GM18526 (cell line): ENCODE results near the gene ATP1B1.

ENCODE experiments used
- POLR2A ChIP-seq: IDR thresholded peaks from 3 replicates; pipeline ENCODE4 v1.6.1; 2011; ENCODE audit not compliant: insufficient read length; ENCODE audit errors: extremely low read depth

Gene ATP1B1

GRCh38 chr1:169106921-169107602 is 572 bp downstream of the ATP1B1 start:
- no peak for TF ChIP-seq POLR2A

DNA sequence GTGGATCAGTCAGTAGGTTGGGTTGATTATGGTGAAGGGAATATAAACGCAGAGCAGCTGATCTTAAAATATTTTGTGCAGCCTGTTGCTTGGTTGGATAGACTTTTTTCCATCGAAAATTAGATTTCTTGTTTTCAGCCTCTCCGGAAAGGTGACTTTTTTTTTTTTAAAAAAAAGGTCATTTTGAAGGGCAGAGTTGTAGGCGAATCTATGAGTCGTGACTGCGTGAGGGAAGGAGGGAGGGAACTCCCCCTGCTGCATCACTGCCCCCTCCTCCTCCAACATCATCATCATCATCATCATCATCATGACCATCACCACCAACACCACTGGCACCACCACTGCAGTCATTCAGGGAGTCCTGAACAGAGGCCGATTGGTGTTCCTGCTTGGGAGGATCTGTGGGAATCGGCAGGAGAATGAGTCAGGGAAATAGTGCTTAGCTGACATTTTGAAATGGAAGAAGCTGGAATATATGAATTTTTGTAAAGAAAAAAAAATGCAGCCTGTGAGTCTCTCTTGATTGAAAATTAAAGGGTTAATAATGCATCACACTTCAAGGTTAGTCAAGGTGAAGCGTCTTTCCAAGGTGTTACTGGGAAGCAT is 1.2 kb downstream of the ATP1B1 start:
- no peak for TF ChIP-seq POLR2A

GRCh38 chr1:169108223-169108622 is 1.7 kb downstream of the ATP1B1 start:
- TF ChIP-seq POLR2A: peak; percentile 10

- no peak for TF ChIP-seq POLR2A
These were observed 2.5 kb downstream of the ATP1B1 start for GRCh38 chr1:169108863-169109560.

DNA sequence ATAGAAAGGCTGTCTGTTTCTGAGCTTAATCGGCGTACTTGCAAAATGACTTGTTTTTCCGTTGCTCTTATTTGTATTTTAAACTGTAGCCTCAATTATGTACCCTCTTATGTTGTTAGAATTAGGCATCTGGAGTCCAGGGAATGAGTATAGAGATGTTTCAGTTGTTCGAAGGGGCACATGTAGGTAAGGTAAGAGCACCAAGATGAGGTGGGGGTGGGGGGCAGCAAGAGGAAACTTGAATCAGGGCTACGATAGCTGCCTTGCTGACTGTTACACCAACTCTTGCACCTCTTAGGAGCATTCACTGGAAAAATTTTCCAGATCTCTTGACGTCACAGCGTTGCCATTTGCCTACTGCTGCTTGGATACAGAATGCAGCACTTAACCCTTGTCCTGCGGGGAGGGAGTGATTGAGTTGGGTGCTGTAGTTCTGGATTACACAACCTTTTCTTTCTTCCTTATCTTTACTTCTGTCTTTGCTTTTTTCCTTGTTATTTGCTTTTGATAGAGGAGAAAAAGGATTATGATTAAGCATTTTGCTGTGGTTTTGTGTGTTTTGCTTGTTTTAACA is 3.2 kb downstream of the ATP1B1 start:
- TF ChIP-seq POLR2A: no peak

- no peak for TF ChIP-seq POLR2A
These were observed 3.7 kb downstream of the ATP1B1 start for GRCh38 chr1:169110236-169110635.

- TF ChIP-seq POLR2A: no peak
These were observed 4.4 kb downstream of the ATP1B1 start for GRCh38 chr1:169110689-169111447.

- TF ChIP-seq POLR2A: no peak
These were observed 5.0 kb downstream of the ATP1B1 start for GRCh38 chr1:169111472-169111871.

DNA sequence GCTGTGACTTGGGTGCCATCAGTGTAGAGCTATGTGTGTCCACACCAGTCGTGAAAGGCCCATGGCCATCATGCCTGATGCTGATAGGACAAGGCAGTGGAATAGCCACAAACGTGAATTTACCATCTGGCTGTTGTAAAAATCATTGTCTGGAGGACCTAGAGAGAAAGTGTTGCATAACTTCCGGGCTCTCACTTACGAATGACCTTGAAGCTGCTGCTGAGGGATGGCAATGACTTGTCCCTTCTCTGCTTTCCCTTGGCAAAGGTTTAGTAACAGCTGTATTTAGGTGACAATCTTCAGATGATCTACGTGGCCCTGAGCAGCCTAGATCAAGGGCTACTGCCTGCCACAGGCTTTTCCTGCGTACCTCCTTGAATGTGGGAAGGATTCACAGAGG is 5.8 kb downstream of the ATP1B1 start:
- TF ChIP-seq POLR2A: no peak

DNA sequence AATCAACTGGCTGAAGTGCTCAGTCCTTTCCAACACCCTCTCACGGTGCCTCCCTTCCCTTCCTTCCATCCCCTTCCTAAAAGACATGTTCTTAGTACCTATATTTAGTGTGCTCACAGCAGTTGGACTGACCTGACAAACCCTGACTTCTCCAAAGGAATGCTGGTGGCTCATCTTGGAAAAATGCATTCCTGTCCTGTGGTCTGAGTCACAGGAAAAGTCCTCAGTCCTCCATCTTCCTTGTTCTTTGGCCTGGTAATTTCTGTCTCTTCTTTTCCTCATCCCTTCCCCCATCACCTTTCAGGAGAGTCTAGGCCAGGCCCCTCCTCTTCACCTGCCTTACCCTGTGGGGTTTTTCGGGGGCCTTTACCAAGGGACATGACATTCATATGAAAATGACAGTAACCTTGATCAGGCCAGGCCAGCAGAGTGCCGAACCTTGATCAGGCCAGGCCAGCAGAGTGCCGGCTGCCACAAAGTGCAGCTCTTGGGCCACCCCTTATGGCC is 7.2 kb downstream of the ATP1B1 start:
- no peak for TF ChIP-seq POLR2A

DNA sequence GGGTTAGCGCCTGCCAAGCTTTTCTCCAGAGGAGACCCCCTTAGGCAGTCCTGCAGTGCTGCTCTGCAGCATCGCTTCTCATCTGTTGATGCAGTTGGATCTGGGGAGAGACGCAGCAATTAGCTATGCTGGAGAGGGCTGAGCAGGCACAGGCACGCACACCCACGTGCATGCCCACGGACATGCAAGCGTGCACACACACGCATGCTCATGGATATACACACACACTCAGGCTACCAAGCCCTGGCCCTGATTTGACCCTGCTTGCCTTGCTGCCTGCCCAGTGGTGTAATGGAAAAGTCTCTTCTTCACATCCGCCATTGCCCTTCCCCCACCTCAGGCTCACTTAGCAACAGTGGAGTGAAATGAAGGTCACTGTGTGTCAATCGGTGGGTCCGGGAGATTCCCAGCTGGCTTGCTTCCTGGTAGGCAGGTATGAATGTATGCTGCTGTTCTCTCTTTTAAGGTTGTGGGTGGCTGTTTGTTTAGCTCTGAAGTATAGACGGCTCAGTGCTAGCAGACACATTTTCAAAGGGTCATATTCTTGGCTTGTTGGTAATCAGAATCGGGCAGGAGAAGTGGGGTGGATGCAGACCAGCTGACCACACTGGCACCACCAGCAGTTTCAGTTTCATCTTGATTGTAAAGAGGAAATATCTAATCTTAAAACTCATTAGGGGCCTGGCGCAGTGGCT is 9.5 kb downstream of the ATP1B1 start:
- no peak for TF ChIP-seq POLR2A

- TF ChIP-seq POLR2A: no peak
These were observed 10.5 kb downstream of the ATP1B1 start for GRCh38 chr1:169117014-169117413.

GRCh38 chr1:169117599-169117998 is 11.1 kb downstream of the ATP1B1 start:
- no peak for TF ChIP-seq POLR2A

GRCh38 chr1:169118227-169118626 is 11.7 kb downstream of the ATP1B1 start:
- TF ChIP-seq POLR2A: no peak

GRCh38 chr1:169119405-169119804 is 12.9 kb downstream of the ATP1B1 start:
- TF ChIP-seq POLR2A: no peak

GRCh38 chr1:169120066-169120465 is 13.6 kb downstream of the ATP1B1 start:
- TF ChIP-seq POLR2A: no peak
